Testis (tissue), 2 donors: ENCODE results near the gene ARHGEF7.

Experiments used
- POLR2A ChIP-seq: fragments of 450-650 bp; IDR thresholded peaks from one replicate; pipeline ENCODE4 v1.6.1; 2017; ENCODE audit warnings: antibody characterized with exemption, mild to moderate bottlenecking, moderate library complexity
- TF ChIP-seq, protein P1 (sequence below), 3 experiments: fragments of 450-650 bp in 2 of 3; fragments of 200-600 bp in 1 of 3; sonication (generic) in 1 of 3; IDR thresholded peaks; one replicate each; pipeline ENCODE4 v1.5.1; 2016 to 2019; ENCODE audit warnings: antibody characterized with exemption in 3 of 3, mild to moderate bottlenecking in 2 of 3, moderate library complexity in 1 of 3

DNA sequence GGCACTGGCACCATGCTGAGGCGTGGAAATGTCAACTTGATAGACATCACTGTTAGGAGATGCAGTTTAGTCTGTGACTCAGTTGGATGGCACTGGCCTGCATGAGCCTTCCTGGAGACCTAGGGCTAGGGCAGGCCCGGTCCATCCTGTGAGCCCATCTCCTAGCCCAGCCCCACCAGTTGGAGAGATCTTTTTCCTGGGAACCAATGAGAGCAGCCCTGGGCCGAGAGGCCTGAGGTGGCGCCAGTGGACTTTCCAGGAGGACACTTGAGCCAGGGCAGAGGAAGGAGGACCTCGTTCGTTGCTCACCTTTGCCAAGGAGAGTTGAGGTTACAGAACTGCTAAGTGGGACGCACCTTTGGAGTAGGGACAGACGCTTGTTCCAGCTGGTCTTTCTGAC lies 104.8 kb downstream of the ARHGEF7 start:
- TF ChIP-seq, protein P1, sequence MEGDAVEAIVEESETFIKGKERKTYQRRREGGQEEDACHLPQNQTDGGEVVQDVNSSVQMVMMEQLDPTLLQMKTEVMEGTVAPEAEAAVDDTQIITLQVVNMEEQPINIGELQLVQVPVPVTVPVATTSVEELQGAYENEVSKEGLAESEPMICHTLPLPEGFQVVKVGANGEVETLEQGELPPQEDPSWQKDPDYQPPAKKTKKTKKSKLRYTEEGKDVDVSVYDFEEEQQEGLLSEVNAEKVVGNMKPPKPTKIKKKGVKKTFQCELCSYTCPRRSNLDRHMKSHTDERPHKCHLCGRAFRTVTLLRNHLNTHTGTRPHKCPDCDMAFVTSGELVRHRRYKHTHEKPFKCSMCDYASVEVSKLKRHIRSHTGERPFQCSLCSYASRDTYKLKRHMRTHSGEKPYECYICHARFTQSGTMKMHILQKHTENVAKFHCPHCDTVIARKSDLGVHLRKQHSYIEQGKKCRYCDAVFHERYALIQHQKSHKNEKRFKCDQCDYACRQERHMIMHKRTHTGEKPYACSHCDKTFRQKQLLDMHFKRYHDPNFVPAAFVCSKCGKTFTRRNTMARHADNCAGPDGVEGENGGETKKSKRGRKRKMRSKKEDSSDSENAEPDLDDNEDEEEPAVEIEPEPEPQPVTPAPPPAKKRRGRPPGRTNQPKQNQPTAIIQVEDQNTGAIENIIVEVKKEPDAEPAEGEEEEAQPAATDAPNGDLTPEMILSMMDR (IDR thresholded peaks at IDR 0.05): no peak
- TF ChIP-seq POLR2A: no peak
